Mesothelial cell of epicardium (in vitro differentiated cells): Measurements from ENCODE around the gene NBEA. TPM values are rescaled to one million over a fixed set of nuclear protein-coding genes. Genes with fewer than 3 reads are reported as not detected.

Experiments
- DNase-seq, 2 experiments: peaks; one replicate each; pipeline ENCODE4 v3.0.0; 2021; ENCODE audit warnings: low spot score in 2 of 2; ENCODE audit not compliant: unreplicated experiment in 2 of 2
- H3K27ac Mint-ChIP-seq: 2 replicates; pipeline ENCODE4 v1.8.0; 2021; ENCODE audit warnings: mixed read lengths
- H3K27me3 Mint-ChIP-seq: 2 replicates; pipeline ENCODE4 v1.8.0; 2021; ENCODE audit warnings: low read depth, mixed read lengths
- H3K36me3 Mint-ChIP-seq: 2 replicates; pipeline ENCODE4 v1.8.0; 2021; ENCODE audit warnings: mixed read lengths
- H3K4me1 Mint-ChIP-seq: 2 replicates; pipeline ENCODE4 v1.8.0; 2021; ENCODE audit warnings: mixed read lengths
- H3K4me3 Mint-ChIP-seq: 2 replicates; pipeline ENCODE4 v1.8.0; 2021; ENCODE audit warnings: mild to moderate bottlenecking, moderate library complexity, mixed read lengths
- H3K9me3 Mint-ChIP-seq: 2 replicates; pipeline ENCODE4 v1.8.0; 2021; ENCODE audit warnings: mixed read lengths
- total RNA-seq: library from RNA; stranded (reverse); gene quantifications from 3 replicates; pipeline ENCODE4 v1.2.1, GENCODE V29; 2021
- TF ChIP-seq, protein P1 (sequence below): fragments of 200-600 bp; sonication (generic); IDR thresholded peaks from one replicate; pipeline ENCODE4 v1.5.0; 2021; ENCODE audit warnings: antibody characterized with exemption; ENCODE audit not compliant: unreplicated experiment

NBEA gene
- total RNA-seq, 1 donor from 2014 or later, result 32.8 TPM

DNA sequence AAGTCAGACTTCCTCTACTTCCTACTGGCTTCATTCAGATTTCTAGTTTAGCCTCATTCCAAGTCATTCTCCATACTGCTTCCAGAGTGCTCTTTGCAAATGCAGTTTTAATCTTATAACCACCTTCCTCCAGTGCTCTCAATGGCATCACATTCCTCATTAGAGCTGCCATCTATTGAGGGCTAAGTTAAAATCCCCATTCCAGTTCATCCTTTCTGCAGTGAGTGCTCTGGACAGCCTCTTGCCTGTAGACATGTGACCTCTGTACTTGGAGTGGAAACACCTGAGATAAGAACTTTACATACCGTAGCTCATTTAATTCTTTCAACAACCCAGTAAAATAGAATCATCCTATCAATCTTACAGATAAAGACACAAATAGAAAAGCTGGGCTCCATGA lies 592.3 kb downstream of the NBEA start:
- DNase-seq, result no peak
- H3K27ac Mint-ChIP-seq, result no peak overlapping the region
- TF ChIP-seq, protein P1, sequence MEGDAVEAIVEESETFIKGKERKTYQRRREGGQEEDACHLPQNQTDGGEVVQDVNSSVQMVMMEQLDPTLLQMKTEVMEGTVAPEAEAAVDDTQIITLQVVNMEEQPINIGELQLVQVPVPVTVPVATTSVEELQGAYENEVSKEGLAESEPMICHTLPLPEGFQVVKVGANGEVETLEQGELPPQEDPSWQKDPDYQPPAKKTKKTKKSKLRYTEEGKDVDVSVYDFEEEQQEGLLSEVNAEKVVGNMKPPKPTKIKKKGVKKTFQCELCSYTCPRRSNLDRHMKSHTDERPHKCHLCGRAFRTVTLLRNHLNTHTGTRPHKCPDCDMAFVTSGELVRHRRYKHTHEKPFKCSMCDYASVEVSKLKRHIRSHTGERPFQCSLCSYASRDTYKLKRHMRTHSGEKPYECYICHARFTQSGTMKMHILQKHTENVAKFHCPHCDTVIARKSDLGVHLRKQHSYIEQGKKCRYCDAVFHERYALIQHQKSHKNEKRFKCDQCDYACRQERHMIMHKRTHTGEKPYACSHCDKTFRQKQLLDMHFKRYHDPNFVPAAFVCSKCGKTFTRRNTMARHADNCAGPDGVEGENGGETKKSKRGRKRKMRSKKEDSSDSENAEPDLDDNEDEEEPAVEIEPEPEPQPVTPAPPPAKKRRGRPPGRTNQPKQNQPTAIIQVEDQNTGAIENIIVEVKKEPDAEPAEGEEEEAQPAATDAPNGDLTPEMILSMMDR, result no peak
- peaks cover 31% of the 10 kb centered on the region for H3K4me1 Mint-ChIP-seq
- H3K27me3 Mint-ChIP-seq, result no peaks in the 10 kb centered on the region
- H3K36me3 Mint-ChIP-seq, result no peaks in the 10 kb centered on the region
- H3K4me3 Mint-ChIP-seq, result no peak overlapping the region
- no peaks in the 10 kb centered on the region for H3K9me3 Mint-ChIP-seq

DNA sequence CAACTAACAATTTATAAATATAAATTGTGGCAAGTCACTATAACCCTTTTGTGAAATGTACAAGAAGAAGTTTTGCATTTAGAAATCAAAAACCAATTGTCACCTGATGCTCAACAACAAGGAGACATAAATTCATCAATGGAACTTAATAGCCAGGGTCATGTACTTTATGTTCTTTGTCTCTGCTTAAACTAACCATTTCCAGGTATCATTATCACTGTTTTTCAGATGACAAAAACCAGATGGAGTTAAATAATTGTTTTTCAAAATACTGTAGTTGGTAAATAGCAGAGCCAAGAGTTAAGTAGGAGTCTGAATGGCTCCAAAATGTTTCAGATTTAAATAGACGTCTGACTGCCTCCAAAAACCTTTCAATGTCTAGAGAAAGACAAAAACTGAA lies 606.7 kb downstream of the NBEA start:
- peaks cover 6% of the 10 kb centered on the region for H3K4me1 Mint-ChIP-seq
- H3K4me3 Mint-ChIP-seq, result no peak overlapping the region
- no peak for DNase-seq
- H3K9me3 Mint-ChIP-seq, result no peaks in the 10 kb centered on the region
- no peaks in the 10 kb centered on the region for H3K36me3 Mint-ChIP-seq
- TF ChIP-seq, protein P1, result no peak
- H3K27me3 Mint-ChIP-seq, result no peaks in the 10 kb centered on the region
- no peak overlapping the region for H3K27ac Mint-ChIP-seq

DNA sequence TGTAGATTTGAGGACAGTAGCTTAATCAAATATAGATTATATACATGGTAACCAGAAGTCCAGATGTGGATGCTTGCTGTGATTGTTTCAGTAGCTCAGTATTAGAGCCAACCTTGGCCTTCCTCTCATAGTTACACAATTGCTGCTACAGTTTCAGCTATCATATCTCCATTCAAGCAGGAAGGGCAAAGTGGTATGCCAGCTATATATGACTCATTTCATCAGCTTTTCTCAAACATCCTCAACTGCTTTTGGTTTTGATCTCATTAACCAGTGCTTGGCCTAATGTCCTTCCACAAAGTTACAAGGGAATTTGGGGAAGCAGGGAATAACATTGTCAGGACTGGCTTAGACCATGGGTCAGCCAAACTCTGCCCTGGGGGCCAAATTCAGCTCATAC lies 607.4 kb downstream of the NBEA start:
- no peak for DNase-seq
- H3K36me3 Mint-ChIP-seq, result no peaks in the 10 kb centered on the region
- H3K27ac Mint-ChIP-seq, result no peak overlapping the region
- TF ChIP-seq, protein P1, result no peak
- H3K9me3 Mint-ChIP-seq, result no peaks in the 10 kb centered on the region
- H3K4me1 Mint-ChIP-seq, result peaks cover 6% of the 10 kb centered on the region
- H3K4me3 Mint-ChIP-seq, result no peak overlapping the region
- no peaks in the 10 kb centered on the region for H3K27me3 Mint-ChIP-seq

DNA sequence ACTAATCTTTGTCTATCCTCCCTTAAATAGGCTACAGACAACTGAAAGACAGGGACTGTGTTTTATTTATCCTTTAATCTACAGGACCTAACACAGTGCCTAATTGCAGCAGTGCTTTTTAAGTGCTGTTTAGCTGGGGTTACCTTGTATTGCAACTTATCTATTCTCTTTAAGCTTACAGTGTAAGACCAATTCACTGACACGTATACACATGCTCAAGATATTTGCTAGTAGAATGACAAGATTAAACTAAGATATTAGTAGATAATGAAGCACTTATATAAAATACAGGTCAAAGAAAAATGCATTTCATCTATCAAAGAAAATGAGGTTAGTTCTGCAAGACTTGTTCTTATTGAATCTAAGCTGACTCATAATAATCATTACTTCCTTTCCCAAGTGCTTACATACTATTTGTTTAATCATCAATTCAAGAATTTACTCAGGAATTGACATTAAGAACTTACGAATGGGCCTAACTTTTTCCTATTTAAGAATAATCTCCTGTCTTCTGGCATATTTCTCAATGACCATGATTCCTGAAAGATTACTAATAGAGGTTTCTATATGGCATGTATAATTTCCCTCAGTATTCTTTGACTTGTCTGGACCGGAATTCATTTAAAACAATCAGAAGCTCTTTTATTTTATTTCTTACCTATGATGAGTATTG lies 610.2 kb downstream of the NBEA start:
- TF ChIP-seq, protein P1, result no peak
- Mint-ChIP-seq H3K27ac (no peak overlapping the region), H3K4me3 (no peak overlapping the region), H3K27me3 (no peaks in the 10 kb centered on the region), H3K9me3 (no peaks in the 10 kb centered on the region), H3K4me1 (peaks cover 7% of the 10 kb centered on the region), H3K36me3 (no peaks in the 10 kb centered on the region)
- no peak for DNase-seq

DNA sequence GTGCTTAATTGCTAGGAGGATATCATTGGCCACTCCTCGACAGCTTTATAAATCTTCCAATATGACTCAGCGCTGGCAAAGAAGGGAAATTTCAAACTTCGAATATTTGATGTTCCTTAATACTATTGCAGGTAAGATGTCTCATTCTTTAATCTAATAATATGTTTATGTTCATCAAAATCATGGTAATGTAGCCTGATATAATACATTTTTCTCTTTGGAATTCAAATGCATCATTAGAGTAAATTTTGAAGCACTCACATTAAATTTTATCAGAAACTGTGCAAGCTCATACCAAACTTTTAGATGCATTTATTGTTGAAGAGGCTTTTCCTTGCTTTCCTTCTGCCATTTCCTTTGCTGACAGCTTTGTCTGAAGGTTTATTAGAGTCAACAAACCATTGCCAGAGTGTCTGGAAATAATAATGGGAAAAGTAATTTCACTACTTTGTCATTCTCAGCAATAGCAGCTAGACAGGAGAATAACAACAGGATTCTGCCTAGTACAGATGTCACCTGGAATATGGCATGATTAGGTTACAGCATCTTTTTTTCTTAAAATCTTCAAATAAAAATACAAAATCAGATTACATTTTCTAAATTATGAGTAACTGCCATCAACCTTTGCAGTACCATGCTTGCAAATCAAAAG lies 613.0 kb downstream of the NBEA start:
- H3K4me3 Mint-ChIP-seq, result no peak overlapping the region
- H3K27ac Mint-ChIP-seq, result no peak overlapping the region
- no peak for DNase-seq
- no peaks in the 10 kb centered on the region for H3K27me3 Mint-ChIP-seq
- H3K9me3 Mint-ChIP-seq, result no peaks in the 10 kb centered on the region
- TF ChIP-seq, protein P1, result no peak
- H3K36me3 Mint-ChIP-seq, result no peaks in the 10 kb centered on the region
- H3K4me1 Mint-ChIP-seq, result peaks cover 7% of the 10 kb centered on the region
